HUDEP-2 (cell line): ENCODE results near the gene UNC5C.

Source experiments
- DNase-seq, 76 experiments: peaks; one replicate each; lab custom pipeline; 2025; ENCODE audit not compliant: unreplicated experiment in 76 of 76; lab: John Stamatoyannopoulos, UW

The UNC5C gene

GRCh38 chr4:95288552-95288951 lies 260.2 kb downstream of the UNC5C start:
- no peak for DNase-seq

GRCh38 chr4:95285797-95286196 lies 263.0 kb downstream of the UNC5C start:
- DNase-seq, result no peak

- DNase-seq, result no peak
Measured at GRCh38 chr4:95284655-95285054, 264.1 kb downstream of the UNC5C start.

- no peak for DNase-seq
Measured at GRCh38 chr4:95283320-95283719, 265.5 kb downstream of the UNC5C start.

- no peak for DNase-seq
Measured at GRCh38 chr4:95272797-95273196, 276.0 kb downstream of the UNC5C start.

- DNase-seq, result no peak
Measured at GRCh38 chr4:95272036-95272435, 276.7 kb downstream of the UNC5C start.

- no peak for DNase-seq
Measured at GRCh38 chr4:95268819-95269565, 279.8 kb downstream of the UNC5C start.

- DNase-seq, result no peak
Measured at GRCh38 chr4:95267081-95267480, 281.7 kb downstream of the UNC5C start.

GRCh38 chr4:95265814-95266740 lies 282.7 kb downstream of the UNC5C start:
- DNase-seq, result no peak

- DNase-seq, result no peak
Measured at GRCh38 chr4:95264843-95265242, 283.9 kb downstream of the UNC5C start.

GRCh38 chr4:95263960-95264359 lies 284.8 kb downstream of the UNC5C start:
- DNase-seq, result no peak

GRCh38 chr4:95263391-95263790 lies 285.4 kb downstream of the UNC5C start:
- DNase-seq, result no peak

- DNase-seq, result no peak
Measured at GRCh38 chr4:95256108-95256835, 292.5 kb downstream of the UNC5C start.

GRCh38 chr4:95255396-95256107 lies 293.2 kb downstream of the UNC5C start:
- DNase-seq, result no peak

GRCh38 chr4:95251568-95251967 lies 297.2 kb downstream of the UNC5C start:
- DNase-seq, result no peak

- DNase-seq, result no peak
Measured at GRCh38 chr4:95250544-95251137, 298.1 kb downstream of the UNC5C start.

GRCh38 chr4:95249426-95250021 lies 299.2 kb downstream of the UNC5C start:
- DNase-seq, result peak in 15 of 76 experiments; percentile 1 to 47 (median 15)

- DNase-seq, result peak in 1 of 76 experiments; percentile 1
Measured at GRCh38 chr4:95248720-95249425, 299.9 kb downstream of the UNC5C start.

- no peak for DNase-seq
Measured at GRCh38 chr4:95243892-95244291, 304.9 kb downstream of the UNC5C start.
